ENCODE data around the gene EIF4E. TPM values are rescaled to one million over a fixed set of nuclear protein-coding genes. Genes with fewer than 3 reads are reported as not detected.
"Not testable (repeated sequence)": the region's sequence is repeated elsewhere in the genome, so short reads cannot be mapped to it uniquely, and the experiment has no call there.

EIF4E gene
- total RNA-seq, 1 donor from 2014 or later, result 78.6 TPM

GRCh38 chr4:98891478-98892337 lies 37.2 kb downstream of the EIF4E start:
- H3K27me3 ChIP-seq (ENCODE audit: control insufficient read depth, insufficient read depth, low read length), result no peaks in the 10 kb centered on the region
- H3K36me3 ChIP-seq (ENCODE audit: control insufficient read depth, insufficient read depth, low read length), result no peaks in the 10 kb centered on the region
- TF ChIP-seq CTCF (IDR thresholded peaks at IDR 0.05; ENCODE audit: insufficient read depth, low read length, poor library complexity, severe bottlenecking), result no peak
- H3K4me3 ChIP-seq (ENCODE audit: low read depth, low read length), result no peak overlapping the region
- no peak for DNase-seq (ENCODE audit: low read depth)

GRCh38 chr4:98890702-98891455 lies 38.1 kb downstream of the EIF4E start:
- no peaks in the 10 kb centered on the region for H3K36me3 ChIP-seq (ENCODE audit: control insufficient read depth, insufficient read depth, low read length)
- H3K27me3 ChIP-seq (ENCODE audit: control insufficient read depth, insufficient read depth, low read length), result no peaks in the 10 kb centered on the region
- H3K4me3 ChIP-seq (ENCODE audit: low read depth, low read length), result no peak overlapping the region
- no peak for TF ChIP-seq CTCF (IDR thresholded peaks at IDR 0.05; ENCODE audit: insufficient read depth, low read length, poor library complexity, severe bottlenecking)
- no peak for DNase-seq (ENCODE audit: low read depth)

- TF ChIP-seq CTCF (IDR thresholded peaks at IDR 0.05; ENCODE audit: insufficient read depth, low read length, poor library complexity, severe bottlenecking), result no peak
- H3K36me3 ChIP-seq (ENCODE audit: control insufficient read depth, insufficient read depth, low read length), result no peaks in the 10 kb centered on the region
- no peak for DNase-seq (ENCODE audit: low read depth)
- H3K27me3 ChIP-seq (ENCODE audit: control insufficient read depth, insufficient read depth, low read length), result no peaks in the 10 kb centered on the region
- H3K4me3 ChIP-seq (ENCODE audit: low read depth, low read length), result no peak overlapping the region
Observed at GRCh38 chr4:98887145-98887544, 41.8 kb downstream of the EIF4E start.

GRCh38 chr4:98886382-98886781 lies 42.6 kb downstream of the EIF4E start:
- not testable (repeated sequence) for DNase-seq (ENCODE audit: low read depth); H3K27me3 ChIP-seq (ENCODE audit: control insufficient read depth, insufficient read depth, low read length); H3K4me3 ChIP-seq (ENCODE audit: low read depth, low read length); H3K36me3 ChIP-seq (ENCODE audit: control insufficient read depth, insufficient read depth, low read length)

GRCh38 chr4:98880884-98881283 lies 48.0 kb downstream of the EIF4E start:
- DNase-seq (ENCODE audit: low read depth); H3K27me3 ChIP-seq (ENCODE audit: control insufficient read depth, insufficient read depth, low read length); H3K4me3 ChIP-seq (ENCODE audit: low read depth, low read length); H3K36me3 ChIP-seq (ENCODE audit: control insufficient read depth, insufficient read depth, low read length): not testable (repeated sequence)

- no peak for DNase-seq (ENCODE audit: low read depth)
Observed at GRCh38 chr4:98879515-98879914, 49.4 kb downstream of the EIF4E start.

More at GRCh38 chr4:98879515-98879914, 49.4 kb downstream of the EIF4E start:
- Histone ChIP-seq H3K36me3 (ENCODE audit: control insufficient read depth, insufficient read depth, low read length) (no peaks in the 10 kb centered on the region), H3K27me3 (ENCODE audit: control insufficient read depth, insufficient read depth, low read length) (no peaks in the 10 kb centered on the region), H3K4me3 (ENCODE audit: low read depth, low read length) (no peak overlapping the region)
- no peak for TF ChIP-seq CTCF (IDR thresholded peaks at IDR 0.05; ENCODE audit: insufficient read depth, low read length, poor library complexity, severe bottlenecking)

All from kidney epithelial cell (primary cell).